SK-N-SH treated with all-trans-retinoic acid at 6 μM for 48 hours (cell line): ENCODE data around the gene CHCHD6.

Source experiments
- ATAC-seq: fragments of 200-7000 bp; cut with Tn5 transposase; 3 replicates; pipeline ENCODE4 v1.9.1; 2020; ENCODE audit warnings: mild to moderate bottlenecking, moderate library complexity
- ARNTL ChIP-seq: fragments of 450-650 bp; formaldehyde crosslinking; IDR thresholded peaks from 2 replicates; pipeline ENCODE4 v1.5.0; 2020; ENCODE audit warnings: low read depth, mild to moderate bottlenecking, moderate library complexity, borderline replicate concordance
- BACH2 ChIP-seq: fragments of 250-450 bp; sonication (Bioruptor Pico); IDR thresholded peaks from 2 replicates; pipeline ENCODE4 v1.9.0; 2021; ENCODE audit warnings: mild to moderate bottlenecking, borderline replicate concordance
- CREB5 ChIP-seq: fragments of 250-450 bp; sonication (Bioruptor Pico); IDR thresholded peaks from 2 replicates; pipeline ENCODE4 v1.5.1; 2020; ENCODE audit warnings: low read depth, mild to moderate bottlenecking, moderate library complexity
- CSDC2 ChIP-seq: fragments of 250-450 bp; sonication (Bioruptor Pico); IDR thresholded peaks from 2 replicates; pipeline ENCODE4 v1.5.0; 2020; ENCODE audit warnings: mild to moderate bottlenecking, moderate library complexity
- CSRNP3 ChIP-seq: fragments of 250-450 bp; sonication (Bioruptor Pico); IDR thresholded peaks from 2 replicates; pipeline ENCODE4 v1.5.1; 2021; ENCODE audit warnings: mild to moderate bottlenecking, moderate library complexity
- ESRRG ChIP-seq: fragments of 250-450 bp; sonication (Bioruptor Pico); IDR thresholded peaks from 2 replicates; pipeline ENCODE4 v1.6.1; 2021; ENCODE audit warnings: mild to moderate bottlenecking
- GLIS3 ChIP-seq: fragments of 250-450 bp; sonication (Bioruptor Pico); IDR thresholded peaks from 2 replicates; pipeline ENCODE4 v1.5.0; 2020; ENCODE audit warnings: mild to moderate bottlenecking, moderate library complexity
- ISL1 ChIP-seq: fragments of 250-450 bp; sonication (Bioruptor Pico); IDR thresholded peaks from 2 replicates; pipeline ENCODE4 v2.1.2; 2022; ENCODE audit warnings: mild to moderate bottlenecking, moderate library complexity
- OSR1 ChIP-seq: fragments of 250-450 bp; sonication (Bioruptor Pico); IDR thresholded peaks from 2 replicates; pipeline ENCODE4 v1.8.0; 2022; ENCODE audit warnings: moderate library complexity, mild to moderate bottlenecking, inconsistent platforms
- PATZ1 ChIP-seq: fragments of 250-450 bp; sonication (Bioruptor Pico); IDR thresholded peaks from 2 replicates; pipeline ENCODE4 v1.8.0; 2020; ENCODE audit warnings: mild to moderate bottlenecking, moderate library complexity, borderline replicate concordance
- POU6F1 ChIP-seq: fragments of 250-450 bp; sonication (Bioruptor Pico); IDR thresholded peaks from 2 replicates; pipeline ENCODE4 v1.8.0; 2021; ENCODE audit warnings: low read depth, mild to moderate bottlenecking, moderate library complexity, borderline replicate concordance
- PPARA ChIP-seq: fragments of 250-450 bp; sonication (Bioruptor Pico); IDR thresholded peaks from 2 replicates; pipeline ENCODE4 v1.5.0; 2020; ENCODE audit warnings: mild to moderate bottlenecking, borderline replicate concordance
- RARB ChIP-seq: fragments of 250-450 bp; sonication (Bioruptor Pico); IDR thresholded peaks from 2 replicates; pipeline ENCODE4 v1.8.0; 2021; ENCODE audit warnings: mild to moderate bottlenecking, moderate library complexity
- SNAI2 ChIP-seq: fragments of 250-450 bp; sonication (Bioruptor Pico); IDR thresholded peaks from 2 replicates; pipeline ENCODE4 v1.5.0; 2020; ENCODE audit warnings: mild to moderate bottlenecking, moderate library complexity
- TCF4 ChIP-seq: fragments of 250-450 bp; sonication (Bioruptor Pico); IDR thresholded peaks from 2 replicates; pipeline ENCODE4 v1.8.0; 2021; ENCODE audit warnings: mild to moderate bottlenecking, moderate library complexity, borderline replicate concordance
- TOX ChIP-seq: fragments of 250-450 bp; sonication (Bioruptor Pico); IDR thresholded peaks from 2 replicates; pipeline ENCODE4 v1.8.0; 2021; ENCODE audit warnings: mild to moderate bottlenecking, moderate library complexity, borderline replicate concordance
- ZC3H10 ChIP-seq: fragments of 250-450 bp; sonication (Bioruptor Pico); IDR thresholded peaks from 2 replicates; pipeline ENCODE4 v1.5.1; 2021; ENCODE audit warnings: mild to moderate bottlenecking, moderate library complexity
- ZFP3 ChIP-seq: fragments of 250-450 bp; sonication (Bioruptor Pico); IDR thresholded peaks from 2 replicates; pipeline ENCODE4 v1.5.0; 2020; ENCODE audit warnings: mild to moderate bottlenecking, moderate library complexity
- ZFP30 ChIP-seq: fragments of 450-650 bp; formaldehyde crosslinking; IDR thresholded peaks from 2 replicates; pipeline ENCODE4 v1.5.0; 2022; ENCODE audit warnings: mild to moderate bottlenecking, moderate library complexity
- ZNF565 ChIP-seq: fragments of 450-650 bp; formaldehyde crosslinking; conservative IDR thresholded peaks from 2 replicates; pipeline ENCODE4 v1.5.0; 2020; ENCODE audit warnings: low read depth, mild to moderate bottlenecking, moderate library complexity
- ZNF70 ChIP-seq: fragments of 450-650 bp; formaldehyde crosslinking; IDR thresholded peaks from 2 replicates; pipeline ENCODE4 v1.5.0; 2020; ENCODE audit warnings: mild to moderate bottlenecking, moderate library complexity
- ZNF8 ChIP-seq: fragments of 450-650 bp; formaldehyde crosslinking; IDR thresholded peaks from 2 replicates; pipeline ENCODE4 v1.5.0; 2020; ENCODE audit warnings: mild to moderate bottlenecking, moderate library complexity
- TF ChIP-seq, protein P1 (sequence below): fragments of 250-450 bp; sonication (Bioruptor Pico); IDR thresholded peaks from 2 replicates; pipeline ENCODE4 v1.5.0; 2020; ENCODE audit warnings: mild to moderate bottlenecking, moderate library complexity

The CHCHD6 gene

GRCh38 chr3:126930936-126931600 lies 227.0 kb downstream of the CHCHD6 start:
- TF ChIP-seq ARNTL, result no peak
- no peak for TF ChIP-seq ZNF565 (CRISPR knock-in tag)
- ATAC-seq, result no peak

GRCh38 chr3:126931806-126932187 lies 227.8 kb downstream of the CHCHD6 start:
- TF ChIP-seq ZNF70 (CRISPR knock-in tag) (no peak), TOX (CRISPR knock-in tag) (no peak), ESRRG (CRISPR knock-in tag) (no peak), CSDC2 (CRISPR knock-in tag) (no peak), SNAI2 (CRISPR knock-in tag) (no peak), ZFP3 (CRISPR knock-in tag) (no peak), BACH2 (no peak), PPARA (CRISPR knock-in tag) (no peak), RARB (CRISPR knock-in tag) (no peak), ZNF8 (CRISPR knock-in tag) (no peak), GLIS3 (CRISPR knock-in tag) (no peak), ARNTL (no peak), PATZ1 (CRISPR knock-in tag) (no peak)
- no peak for ATAC-seq

GRCh38 chr3:126932188-126932931 lies 228.3 kb downstream of the CHCHD6 start:
- no peak for TF ChIP-seq ZNF565 (CRISPR knock-in tag)
- no peak for TF ChIP-seq OSR1 (CRISPR knock-in tag)
- no peak for TF ChIP-seq BACH2
- TF ChIP-seq CREB5 (CRISPR knock-in tag), result no peak
- no peak for TF ChIP-seq ISL1 (CRISPR knock-in tag)
- no peak for TF ChIP-seq RARB (CRISPR knock-in tag)
- TF ChIP-seq, all 23 proteins: peak for 0
- no peak for ATAC-seq

DNA sequence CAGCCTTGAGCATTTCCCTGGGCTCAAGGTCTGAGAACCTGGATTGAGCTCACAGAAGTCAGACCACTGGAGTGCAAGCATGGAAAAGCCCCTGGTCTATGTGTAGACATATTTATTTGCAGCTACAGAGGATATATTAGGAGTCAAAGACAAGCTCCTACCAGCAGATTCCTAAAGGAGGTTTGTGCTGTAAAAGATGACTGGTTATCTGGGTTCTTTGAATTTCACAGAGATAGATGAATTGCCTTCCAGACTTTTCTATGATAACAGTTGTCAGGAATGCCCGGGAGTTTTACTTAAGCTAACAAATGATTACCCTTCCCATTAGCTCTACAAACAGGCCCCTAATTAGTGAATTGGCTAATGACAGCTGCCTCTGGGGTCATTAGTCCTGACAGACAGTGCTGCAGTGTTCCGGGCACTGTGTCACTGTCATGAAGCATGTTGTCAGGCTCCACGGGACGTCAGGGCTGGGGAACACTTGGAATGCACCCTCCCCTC lies 230.0 kb downstream of the CHCHD6 start:
- peak; percentile 73 for ATAC-seq
- TF ChIP-seq TOX (CRISPR knock-in tag) (no peak), ARNTL (no peak), PPARA (CRISPR knock-in tag) (no peak), TCF4 (CRISPR knock-in tag) (no peak), ZNF70 (CRISPR knock-in tag) (no peak), ESRRG (CRISPR knock-in tag) (no peak), BACH2 (no peak), SNAI2 (CRISPR knock-in tag) (no peak), GLIS3 (CRISPR knock-in tag) (no peak), POU6F1 (no peak), OSR1 (CRISPR knock-in tag) (no peak), CREB5 (CRISPR knock-in tag) (peak; percentile 75; the same call in 1 of the 2 replicates), ZC3H10 (CRISPR knock-in tag) (no peak), ZNF8 (CRISPR knock-in tag) (no peak), RARB (CRISPR knock-in tag) (no peak), CSRNP3 (CRISPR knock-in tag) (no peak), ISL1 (CRISPR knock-in tag) (peak; percentile 88), ZFP3 (CRISPR knock-in tag) (peak; percentile 43; the same call in 1 of the 2 replicates), ZFP30 (CRISPR knock-in tag) (no peak), ZNF565 (CRISPR knock-in tag) (no peak), CSDC2 (CRISPR knock-in tag) (no peak)
- TF ChIP-seq, protein P1, sequence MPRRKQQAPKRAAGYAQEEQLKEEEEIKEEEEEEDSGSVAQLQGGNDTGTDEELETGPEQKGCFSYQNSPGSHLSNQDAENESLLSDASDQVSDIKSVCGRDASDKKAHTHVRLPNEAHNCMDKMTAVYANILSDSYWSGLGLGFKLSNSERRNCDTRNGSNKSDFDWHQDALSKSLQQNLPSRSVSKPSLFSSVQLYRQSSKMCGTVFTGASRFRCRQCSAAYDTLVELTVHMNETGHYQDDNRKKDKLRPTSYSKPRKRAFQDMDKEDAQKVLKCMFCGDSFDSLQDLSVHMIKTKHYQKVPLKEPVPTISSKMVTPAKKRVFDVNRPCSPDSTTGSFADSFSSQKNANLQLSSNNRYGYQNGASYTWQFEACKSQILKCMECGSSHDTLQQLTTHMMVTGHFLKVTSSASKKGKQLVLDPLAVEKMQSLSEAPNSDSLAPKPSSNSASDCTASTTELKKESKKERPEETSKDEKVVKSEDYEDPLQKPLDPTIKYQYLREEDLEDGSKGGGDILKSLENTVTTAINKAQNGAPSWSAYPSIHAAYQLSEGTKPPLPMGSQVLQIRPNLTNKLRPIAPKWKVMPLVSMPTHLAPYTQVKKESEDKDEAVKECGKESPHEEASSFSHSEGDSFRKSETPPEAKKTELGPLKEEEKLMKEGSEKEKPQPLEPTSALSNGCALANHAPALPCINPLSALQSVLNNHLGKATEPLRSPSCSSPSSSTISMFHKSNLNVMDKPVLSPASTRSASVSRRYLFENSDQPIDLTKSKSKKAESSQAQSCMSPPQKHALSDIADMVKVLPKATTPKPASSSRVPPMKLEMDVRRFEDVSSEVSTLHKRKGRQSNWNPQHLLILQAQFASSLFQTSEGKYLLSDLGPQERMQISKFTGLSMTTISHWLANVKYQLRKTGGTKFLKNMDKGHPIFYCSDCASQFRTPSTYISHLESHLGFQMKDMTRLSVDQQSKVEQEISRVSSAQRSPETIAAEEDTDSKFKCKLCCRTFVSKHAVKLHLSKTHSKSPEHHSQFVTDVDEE (CRISPR knock-in tag), result 0 out of 2 replicates have a peak, but pooled peaks have one; percentile 22
